ENCODE results near the gene TUBA4A. TPM values are rescaled to one million over a fixed set of nuclear protein-coding genes. Genes with fewer than 3 reads are reported as not detected.
A peak's percentile ranks its signal among the peaks of the same experiment; 100 is the strongest.

The TUBA4A gene
- total RNA-seq, 1 donor from 2014 or later = 235 TPM

DNA sequence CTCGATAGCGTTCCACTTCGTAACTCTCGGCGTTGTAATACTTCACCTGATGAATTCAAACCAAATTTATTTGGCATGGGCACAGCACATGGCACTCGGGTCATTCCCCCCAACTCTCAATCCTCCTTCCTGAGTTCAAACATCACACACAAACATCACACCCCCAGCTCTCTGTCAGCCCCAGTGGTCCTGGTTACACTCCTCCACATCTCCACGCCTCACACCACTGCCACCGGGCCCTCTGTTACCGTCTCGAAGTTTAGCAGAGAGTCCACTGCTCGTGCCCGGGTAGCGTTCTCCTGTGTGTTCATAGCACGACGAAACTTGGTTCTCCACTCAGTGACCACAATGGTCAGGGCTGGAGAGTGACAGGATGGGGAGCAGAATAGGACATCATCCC lies 39.6 kb downstream of the TUBA4A start:
- Mint-ChIP-seq H3K27me3 (no peaks in the 10 kb centered on the region), H3K4me1 (peaks cover 45% of the 10 kb centered on the region), H3K36me3 (ENCODE audit: low read depth) (peaks cover 43% of the 10 kb centered on the region), H3K27ac (no peak overlapping the region), H3K9me3 (no peaks in the 10 kb centered on the region), H3K4me3 (no peak overlapping the region)
- DNase-seq = peak; percentile 53
- intact Hi-C loops (cut with micrococcal nuclease) = no loop called here

GRCh38 chr2:219213486-219214071 lies 40.1 kb downstream of the TUBA4A start:
- Mint-ChIP-seq H3K27ac (no peak overlapping the region), H3K4me1 (peaks cover 45% of the 10 kb centered on the region), H3K4me3 (no peak overlapping the region), H3K36me3 (ENCODE audit: low read depth) (peaks cover 45% of the 10 kb centered on the region), H3K9me3 (no peaks in the 10 kb centered on the region), H3K27me3 (no peaks in the 10 kb centered on the region)
- peak; percentile 52 for DNase-seq
- intact Hi-C loops (cut with micrococcal nuclease) = no loop called here

- peak; percentile 55 for DNase-seq
- Mint-ChIP-seq H3K9me3 (no peaks in the 10 kb centered on the region), H3K4me3 (no peak overlapping the region), H3K27me3 (no peaks in the 10 kb centered on the region), H3K4me1 (peaks cover 50% of the 10 kb centered on the region), H3K36me3 (ENCODE audit: low read depth) (peaks cover 51% of the 10 kb centered on the region), H3K27ac (no peak overlapping the region)
- intact Hi-C loops (cut with micrococcal nuclease) = no loop called here
Observed at GRCh38 chr2:219213026-219213415, 40.7 kb downstream of the TUBA4A start.

GRCh38 chr2:219210886-219211362 lies 42.8 kb downstream of the TUBA4A start:
- peak; percentile 51 for DNase-seq
- no peaks in the 10 kb centered on the region for H3K9me3 Mint-ChIP-seq
- intact Hi-C loops (cut with micrococcal nuclease) = loop anchor here (1.0 kb wide), 1 partner anchor 51 kb away; the partner anchor contains the start of gene NHEJ1
- H3K27ac Mint-ChIP-seq = peak overlapping the region; percentile 75
- H3K4me1 Mint-ChIP-seq = peaks cover 44% of the 10 kb centered on the region
- H3K4me3 Mint-ChIP-seq = no peak overlapping the region
- no peaks in the 10 kb centered on the region for H3K27me3 Mint-ChIP-seq
- H3K36me3 Mint-ChIP-seq (ENCODE audit: low read depth) = peaks cover 39% of the 10 kb centered on the region

- peak; percentile 59 for DNase-seq
- Mint-ChIP-seq H3K4me1 (peaks cover 44% of the 10 kb centered on the region), H3K4me3 (no peak overlapping the region), H3K9me3 (no peaks in the 10 kb centered on the region), H3K27me3 (no peaks in the 10 kb centered on the region), H3K36me3 (ENCODE audit: low read depth) (peaks cover 39% of the 10 kb centered on the region), H3K27ac (peak overlapping the region; percentile 81)
- intact Hi-C loops (cut with micrococcal nuclease) = no loop called here
Observed at GRCh38 chr2:219210196-219210885, 43.4 kb downstream of the TUBA4A start.

- Mint-ChIP-seq H3K36me3 (ENCODE audit: low read depth) (peaks cover 35% of the 10 kb centered on the region), H3K27ac (peak overlapping the region; percentile 81), H3K9me3 (no peaks in the 10 kb centered on the region), H3K4me1 (peaks cover 41% of the 10 kb centered on the region), H3K4me3 (peak overlapping the region; percentile 26), H3K27me3 (no peaks in the 10 kb centered on the region)
- peak; percentile 58 for DNase-seq
- intact Hi-C loops (cut with micrococcal nuclease) = no loop called here
Observed at GRCh38 chr2:219209236-219210195, 44.2 kb downstream of the TUBA4A start.

GRCh38 chr2:219207884-219208740 lies 45.6 kb downstream of the TUBA4A start:
- Mint-ChIP-seq H3K27me3 (no peaks in the 10 kb centered on the region), H3K4me3 (peak overlapping the region; percentile 83), H3K36me3 (ENCODE audit: low read depth) (peaks cover 25% of the 10 kb centered on the region), H3K9me3 (no peaks in the 10 kb centered on the region), H3K27ac (peak overlapping the region; percentile 81), H3K4me1 (peaks cover 36% of the 10 kb centered on the region)
- peak; percentile 59 for DNase-seq
- intact Hi-C loops (cut with micrococcal nuclease) = loop anchor here (1.0 kb wide), 1 partner anchor 37 kb away; the partner anchor contains the start of genes GLB1L and STK16

DNA sequence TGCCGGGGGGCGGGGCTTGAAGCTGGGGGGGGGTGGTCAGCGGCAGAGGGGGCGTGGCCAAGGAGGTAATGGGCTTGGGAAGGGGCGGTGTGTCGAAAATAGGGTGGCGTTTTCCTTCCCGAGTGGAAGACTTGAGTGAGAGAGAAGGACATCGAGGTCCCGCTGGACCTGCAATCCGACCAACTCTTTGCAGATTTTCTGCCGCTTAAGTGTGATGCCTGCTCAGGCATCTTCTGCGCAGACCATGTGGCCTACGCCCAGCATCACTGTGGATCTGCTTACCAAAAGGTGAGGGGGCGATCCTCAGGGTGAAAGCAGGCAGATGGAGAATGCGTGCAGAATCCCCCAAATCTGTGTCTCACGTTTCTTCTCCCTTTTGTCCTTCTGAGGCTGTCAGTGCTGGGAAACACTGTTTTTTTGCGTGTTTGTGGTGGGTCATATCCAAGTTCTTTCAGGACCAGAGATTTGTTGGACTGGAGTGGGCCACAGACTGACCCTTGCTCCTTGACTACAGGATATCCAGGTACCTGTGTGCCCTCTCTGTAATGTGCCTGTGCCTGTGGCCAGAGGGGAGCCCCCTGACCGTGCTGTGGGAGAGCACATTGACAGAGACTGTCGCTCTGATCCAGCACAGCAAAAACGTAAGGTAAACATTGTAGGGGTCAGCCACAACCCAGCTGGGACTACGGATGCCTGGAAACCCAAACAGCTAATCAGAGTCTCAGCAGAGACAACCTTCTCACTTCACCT lies 46.4 kb downstream of the TUBA4A start:
- Mint-ChIP-seq H3K4me3 (peak overlapping the region; percentile 83), H3K4me1 (peaks cover 36% of the 10 kb centered on the region), H3K9me3 (no peaks in the 10 kb centered on the region), H3K27ac (peak overlapping the region; percentile 92), H3K27me3 (no peaks in the 10 kb centered on the region), H3K36me3 (ENCODE audit: low read depth) (peaks cover 23% of the 10 kb centered on the region)
- DNase-seq = peak; percentile 58
- intact Hi-C loops (cut with micrococcal nuclease) = loop anchor here (1.0 kb wide), 1 partner anchor 38 kb away; the partner anchor contains the start of genes GLB1L and STK16

GRCh38 chr2:219206328-219207133 lies 47.2 kb downstream of the TUBA4A start, which contains the start of gene ZFAND2B:
Gene ZFAND2B (plus strand): TSS chr2:219206782. CDS start chr2:219206988, 206 bp downstream.
- Mint-ChIP-seq H3K9me3 (no peaks in the 10 kb centered on the region), H3K27me3 (no peaks in the 10 kb centered on the region), H3K4me1 (peaks cover 35% of the 10 kb centered on the region), H3K4me3 (peak within 1 kb of the TSS; percentile 83), H3K27ac (peak within 1 kb of the TSS; percentile 92), H3K36me3 (ENCODE audit: low read depth) (peaks cover 20% of the 10 kb centered on the region)
- intact Hi-C loops (cut with micrococcal nuclease) = loop anchor here (1.0 kb wide), 8 partner anchors 13 to 181 kb away; partner anchors contain the start of genes ANKZF1, ATG9A, DNAJB2 and DNPEP
- peak; percentile 99 for DNase-seq

GRCh38 chr2:219205981-219206327 lies 47.8 kb downstream of the TUBA4A start:
- Mint-ChIP-seq H3K4me1 (peaks cover 30% of the 10 kb centered on the region), H3K27ac (peak overlapping the region; percentile 92), H3K27me3 (no peaks in the 10 kb centered on the region), H3K9me3 (no peaks in the 10 kb centered on the region), H3K36me3 (ENCODE audit: low read depth) (peaks cover 20% of the 10 kb centered on the region), H3K4me3 (peak overlapping the region; percentile 83)
- intact Hi-C loops (cut with micrococcal nuclease) = loop anchor here (1.0 kb wide), 7 partner anchors 13 to 181 kb away; partner anchors contain the start of genes ANKZF1, ATG9A, DNAJB2 and DNPEP
- no peak for DNase-seq

- Mint-ChIP-seq H3K27me3 (no peaks in the 10 kb centered on the region), H3K4me1 (peaks cover 30% of the 10 kb centered on the region), H3K36me3 (ENCODE audit: low read depth) (peaks cover 18% of the 10 kb centered on the region), H3K4me3 (peak overlapping the region; percentile 83), H3K27ac (peak overlapping the region; percentile 25), H3K9me3 (no peaks in the 10 kb centered on the region)
- intact Hi-C loops (cut with micrococcal nuclease) = no loop called here
- peak; percentile 41 for DNase-seq
Observed at GRCh38 chr2:219205165-219205538, 48.6 kb downstream of the TUBA4A start.
